Stimulated activated CD8-positive, alpha-beta memory T cell treated with anti-CD3 and anti-CD28 coated beads, Interleukin-7, amount 100 ng/mL, for 24 hours (primary cell): ENCODE data around the gene HAL.
A peak's percentile ranks its signal among the peaks of the same experiment; 100 is the strongest.

Source experiments
- DNase-seq: peaks from one replicate; pipeline ENCODE4 v3.0.0-alpha.2; 2020; ENCODE audit warnings: low read depth

HAL gene, protein sequence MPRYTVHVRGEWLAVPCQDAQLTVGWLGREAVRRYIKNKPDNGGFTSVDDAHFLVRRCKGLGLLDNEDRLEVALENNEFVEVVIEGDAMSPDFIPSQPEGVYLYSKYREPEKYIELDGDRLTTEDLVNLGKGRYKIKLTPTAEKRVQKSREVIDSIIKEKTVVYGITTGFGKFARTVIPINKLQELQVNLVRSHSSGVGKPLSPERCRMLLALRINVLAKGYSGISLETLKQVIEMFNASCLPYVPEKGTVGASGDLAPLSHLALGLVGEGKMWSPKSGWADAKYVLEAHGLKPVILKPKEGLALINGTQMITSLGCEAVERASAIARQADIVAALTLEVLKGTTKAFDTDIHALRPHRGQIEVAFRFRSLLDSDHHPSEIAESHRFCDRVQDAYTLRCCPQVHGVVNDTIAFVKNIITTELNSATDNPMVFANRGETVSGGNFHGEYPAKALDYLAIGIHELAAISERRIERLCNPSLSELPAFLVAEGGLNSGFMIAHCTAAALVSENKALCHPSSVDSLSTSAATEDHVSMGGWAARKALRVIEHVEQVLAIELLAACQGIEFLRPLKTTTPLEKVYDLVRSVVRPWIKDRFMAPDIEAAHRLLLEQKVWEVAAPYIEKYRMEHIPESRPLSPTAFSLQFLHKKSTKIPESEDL

DNA sequence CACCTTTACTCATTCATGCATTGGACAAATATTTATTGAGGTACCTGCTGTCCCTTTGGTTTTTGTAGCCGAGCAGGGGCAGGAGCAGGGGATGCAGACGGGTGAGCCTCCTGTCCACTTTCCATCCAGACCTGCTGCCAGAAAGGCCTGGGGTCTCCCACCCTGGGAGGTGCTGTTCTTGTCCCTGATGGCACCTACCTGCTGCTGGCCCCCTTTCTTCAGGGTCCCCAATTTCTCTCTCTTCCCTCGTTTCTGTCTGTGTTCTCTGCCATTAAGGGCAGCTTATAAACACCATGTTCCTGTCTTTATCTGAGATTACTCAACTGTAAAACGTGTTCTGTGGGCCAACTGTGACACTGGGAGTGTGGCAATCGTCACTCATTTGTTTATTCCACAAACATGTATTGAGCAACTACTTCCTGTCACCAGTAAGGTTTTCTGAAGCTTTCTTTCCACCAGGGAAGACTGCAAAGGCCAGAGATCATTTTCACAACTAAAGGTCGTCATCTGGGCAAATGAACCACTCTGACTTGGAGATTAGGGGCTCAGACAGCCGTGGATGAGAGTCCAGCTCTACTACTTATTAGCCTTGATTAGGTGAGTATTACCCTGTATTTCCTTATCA, at the start of gene HAL:
Gene HAL (minus strand): TSS at position 311 of the 625 bp plus-strand sequence. CDS start 434 bp downstream, outside the sequence.
- DNase-seq, result no peak

- no peak for DNase-seq
Measured at GRCh38 chr12:96045566-96045965, 49.4 kb upstream of the HAL start.

DNA sequence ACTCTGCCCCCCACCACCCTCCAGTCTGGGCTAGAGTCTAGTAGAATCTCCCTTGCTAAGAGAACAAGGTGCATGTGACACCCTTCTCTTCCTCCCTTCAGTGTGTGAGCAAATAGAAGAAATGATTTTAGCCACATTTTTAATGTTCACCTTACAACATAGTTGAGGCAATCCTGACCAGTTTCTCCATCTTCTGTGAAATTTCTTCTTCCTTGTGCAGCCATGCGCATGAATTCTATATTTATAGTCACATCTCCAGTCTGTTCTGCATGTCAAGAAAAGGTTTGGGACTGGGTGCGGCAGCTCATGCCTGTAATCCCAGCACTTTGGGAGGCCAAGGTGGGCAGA, 48.8 kb upstream of the HAL start:
- no peak for DNase-seq

GRCh38 chr12:96044017-96044942, 48.1 kb upstream of the HAL start:
- DNase-seq, result no peak

GRCh38 chr12:96041181-96041580, 45.0 kb upstream of the HAL start:
- no peak for DNase-seq

- no peak for DNase-seq
Measured at GRCh38 chr12:96040305-96041133, 44.4 kb upstream of the HAL start.

DNA sequence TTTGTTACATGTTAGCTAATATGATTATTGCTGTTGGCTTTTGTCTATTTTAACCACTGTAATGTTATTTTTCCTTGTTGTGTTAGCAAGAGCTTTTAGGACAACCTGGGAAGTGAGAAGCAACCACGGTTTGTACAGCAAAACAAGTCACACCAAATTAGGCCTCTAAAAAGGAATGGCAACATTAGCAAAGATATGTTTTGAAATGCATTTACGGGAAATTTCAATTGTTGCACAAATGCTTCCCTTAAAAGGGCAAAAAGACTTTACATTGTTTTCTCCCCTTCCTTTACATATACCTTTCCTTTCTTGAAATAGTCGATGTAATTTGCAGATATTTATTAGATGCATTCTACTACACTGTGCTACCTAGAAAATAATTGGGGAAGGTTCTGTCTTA, 43.4 kb upstream of the HAL start:
- no peak for DNase-seq

DNA sequence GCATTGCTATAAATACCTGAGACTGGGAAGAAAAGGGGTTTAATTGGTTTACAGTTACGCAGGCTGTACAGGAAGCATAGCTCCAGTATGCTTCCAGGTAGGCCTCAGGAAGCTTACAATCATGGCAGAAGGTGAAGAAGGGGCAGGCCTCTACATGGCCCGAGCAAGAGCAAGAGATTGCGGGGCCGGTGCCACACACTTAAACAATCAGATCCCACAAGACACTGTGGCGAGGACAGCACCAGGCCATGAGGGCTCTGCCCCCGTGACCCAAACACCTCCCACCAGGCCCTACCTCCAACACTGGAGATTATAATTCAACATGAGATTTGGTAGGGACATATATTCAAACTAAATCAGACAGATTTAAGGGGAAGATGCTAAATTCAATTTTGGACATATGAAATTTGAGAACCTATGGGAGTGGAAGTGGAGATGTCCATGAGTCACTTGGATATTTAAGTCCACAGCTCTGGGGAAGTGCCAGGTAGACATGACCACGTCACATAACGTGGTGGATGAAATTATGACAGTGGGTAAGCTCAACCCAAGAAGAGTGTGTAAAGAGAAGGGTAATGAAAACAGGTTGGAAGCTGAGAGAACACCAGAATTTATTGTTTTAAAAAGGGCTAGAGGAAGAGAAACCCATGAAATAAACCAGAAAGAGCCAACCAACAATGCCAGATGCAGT, 40.8 kb upstream of the HAL start:
- DNase-seq, result no peak

- DNase-seq, result peak; percentile 91
Measured at GRCh38 chr12:96035283-96036236, 39.4 kb upstream of the HAL start, which contains the start of gene LTA4H. Gene LTA4H (minus strand): TSS chr12:96035587. CDS start chr12:96035519, 68 bp downstream.

GRCh38 chr12:96034621-96035282, 38.6 kb upstream of the HAL start:
- no peak for DNase-seq

DNA sequence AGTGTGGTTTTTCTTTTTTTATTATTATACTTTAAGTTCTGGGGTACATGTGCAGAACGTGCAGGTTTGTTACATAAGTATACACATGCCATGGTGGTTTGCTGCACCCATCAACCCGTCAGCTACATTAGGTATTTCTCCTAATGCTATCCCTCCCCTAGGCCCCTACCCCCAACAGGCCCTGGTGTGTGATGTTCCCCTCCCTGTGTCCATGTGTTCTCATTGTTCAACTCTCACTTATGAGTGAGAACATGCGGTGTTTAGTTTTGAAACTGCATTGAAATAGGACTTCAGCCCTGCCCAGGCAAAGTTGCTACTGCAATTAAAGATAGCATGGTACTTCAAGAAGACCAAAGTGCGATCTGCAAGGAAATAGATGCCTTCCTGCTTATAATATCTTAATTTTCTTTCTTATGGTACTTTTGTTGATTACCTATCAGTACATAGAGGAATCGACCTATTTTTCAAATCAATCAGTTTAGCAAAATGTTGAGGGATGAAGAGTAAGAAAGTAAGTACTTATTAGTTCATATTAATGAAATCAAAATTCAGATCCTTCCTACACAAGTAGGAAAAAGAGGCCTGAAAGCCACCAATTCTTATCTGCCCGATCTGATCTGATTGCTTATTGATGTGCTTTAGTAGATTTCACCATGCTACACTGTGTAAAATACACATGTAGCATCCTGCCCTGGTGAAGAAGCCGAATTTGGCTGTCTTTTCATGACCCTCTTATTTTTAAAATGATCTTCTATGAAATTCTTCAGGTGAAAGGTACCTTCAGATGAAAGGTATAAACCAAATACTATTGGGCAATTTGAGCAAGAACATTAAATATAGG, 37.6 kb upstream of the HAL start:
- DNase-seq, result no peak

DNA sequence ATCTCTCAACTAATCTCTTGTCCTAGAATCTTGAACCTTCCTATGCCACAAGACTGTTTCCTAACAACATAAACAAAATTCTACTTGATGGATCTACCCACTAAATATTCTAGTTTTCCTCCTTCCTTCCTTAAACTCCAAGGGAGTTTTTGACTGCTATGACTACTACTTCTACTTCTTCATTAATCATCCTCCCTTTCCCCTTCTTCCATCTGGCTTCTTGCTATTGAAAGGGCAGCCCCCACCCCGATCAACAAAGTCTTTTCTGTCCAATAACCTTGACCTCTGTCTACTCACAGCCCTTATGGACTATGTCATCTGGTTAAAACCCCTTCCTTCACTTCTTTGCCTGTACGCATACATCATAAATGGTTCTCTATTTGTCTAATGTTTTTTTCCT, 33.7 kb upstream of the HAL start:
- no peak for DNase-seq

DNA sequence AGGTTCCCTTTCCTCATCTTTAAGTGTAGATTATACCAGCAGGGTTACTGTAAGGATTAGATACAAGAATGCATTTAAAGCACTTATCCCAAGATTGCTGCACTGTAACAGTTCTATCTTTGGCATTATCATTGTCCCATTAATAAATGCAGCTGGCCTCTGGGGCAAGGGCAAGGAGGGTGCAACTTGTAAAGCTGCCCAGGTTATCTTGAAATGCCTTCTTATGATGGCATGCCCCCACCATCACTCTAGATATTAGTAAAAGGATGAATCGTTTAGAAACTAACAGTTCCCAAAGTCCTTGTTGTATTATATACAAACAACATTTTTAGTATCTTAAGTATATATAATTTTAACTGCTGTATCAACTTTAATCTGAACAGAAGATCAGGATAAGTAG, 32.4 kb upstream of the HAL start:
- no peak for DNase-seq

- DNase-seq, result no peak
Measured at GRCh38 chr12:96026331-96026730, 30.2 kb upstream of the HAL start.

- no peak for DNase-seq
Measured at GRCh38 chr12:96025518-96025917, 29.4 kb upstream of the HAL start.

- no peak for DNase-seq
Measured at GRCh38 chr12:96020314-96021003, 24.3 kb upstream of the HAL start.

GRCh38 chr12:96015672-96016071, 19.5 kb upstream of the HAL start:
- no peak for DNase-seq
